DND-41 (cell line): ENCODE results near the gene MSRB3.

Source experiments
- CTCF ChIP-seq: IDR thresholded peaks from 2 replicates; pipeline ENCODE4 v1.5.1; 2012; ENCODE audit warnings: borderline replicate concordance, low read length, moderate library complexity, mild to moderate bottlenecking; ENCODE audit not compliant: poor library complexity, severe bottlenecking; ENCODE audit errors: extremely low read depth
- EZH2 ChIP-seq: IDR thresholded peaks from 3 replicates; pipeline ENCODE4 v1.6.1; 2012; ENCODE audit warnings: borderline replicate concordance, low read depth, mild to moderate bottlenecking, moderate library complexity, low read length, inconsistent platforms; ENCODE audit not compliant: severe bottlenecking

DNA sequence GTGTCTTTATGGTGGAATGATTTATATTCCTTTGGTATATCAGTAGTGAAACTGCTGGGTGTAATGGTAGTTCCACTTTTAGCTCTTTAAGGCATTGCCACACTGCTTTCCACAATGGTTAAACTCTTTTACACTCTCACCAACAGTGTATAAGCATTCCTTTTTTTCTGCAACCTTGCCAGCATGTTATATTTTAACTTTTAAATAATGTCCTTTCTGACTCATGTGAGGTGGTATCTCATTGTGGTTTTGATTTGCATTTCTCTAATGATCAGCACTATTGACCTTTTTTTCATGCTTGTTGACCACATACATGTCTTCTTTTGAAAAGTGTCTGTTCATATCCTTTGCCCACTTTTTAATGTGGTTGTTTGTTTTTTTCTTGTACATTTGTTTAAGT lies 142.5 kb downstream of the MSRB3 start:
- no peak for TF ChIP-seq EZH2
- TF ChIP-seq CTCF: no peak
